GM12865 (cell line): ENCODE measurements around the gene MYMX.

Experiments
- DNase-seq: peaks from one replicate; pipeline ENCODE4 v3.0.0; 2010; ENCODE audit warnings: low read depth
- H3K4me3 ChIP-seq: 2 replicates; pipeline ENCODE4 v1.5.1; 2011; ENCODE audit warnings: mild to moderate bottlenecking, low read depth, low read length, control low read depth
- CTCF ChIP-seq: IDR thresholded peaks from 2 replicates; pipeline ENCODE4 v1.5.1; 2011; ENCODE audit warnings: low read length, control low read depth, low read depth, inconsistent platforms; ENCODE audit not compliant: insufficient read depth; ENCODE audit errors: missing control alignments

Gene MYMX

DNA sequence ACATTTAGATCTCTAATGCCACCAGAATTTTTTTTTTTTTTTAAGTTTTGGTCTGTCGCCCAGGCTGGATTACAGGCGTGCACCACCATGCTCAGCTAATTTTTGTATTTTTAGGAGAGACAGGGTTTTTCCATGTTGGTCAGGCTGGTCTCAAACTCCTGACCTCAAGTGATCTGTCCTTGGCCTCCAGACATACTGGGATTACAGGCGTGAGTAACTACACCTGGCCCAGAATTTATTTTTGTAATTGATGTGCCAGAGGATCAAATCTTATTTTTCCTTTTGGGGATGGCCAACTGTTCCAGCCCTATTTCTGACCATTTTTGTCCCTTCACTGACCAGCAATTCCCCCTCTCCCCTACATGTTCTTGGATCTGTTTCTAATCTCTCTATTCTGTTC, 18.0 kb upstream of the MYMX start:
- DNase-seq = no peak
- H3K4me3 ChIP-seq = no peak overlapping the region
- no peak for TF ChIP-seq CTCF

DNA sequence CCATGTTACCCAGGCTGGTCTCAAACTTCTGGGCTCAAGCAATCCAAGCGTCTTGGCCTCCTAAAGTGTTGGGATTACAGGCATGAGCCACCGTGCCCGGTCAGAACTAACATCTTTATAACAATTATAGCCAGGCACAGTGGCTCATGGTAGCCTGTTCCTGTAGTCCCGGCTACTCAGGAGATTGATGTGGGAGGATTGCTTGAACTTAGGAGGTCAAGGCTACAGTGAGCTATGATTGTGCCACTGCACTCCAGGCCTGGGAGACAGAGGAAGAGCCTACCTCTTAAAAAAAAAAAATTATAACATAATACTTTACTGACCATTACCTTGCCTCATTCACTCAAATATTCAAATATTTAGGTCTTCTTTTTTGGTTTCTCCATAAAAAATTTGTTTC, 16.8 kb upstream of the MYMX start:
- DNase-seq = no peak
- no peak overlapping the region for H3K4me3 ChIP-seq
- TF ChIP-seq CTCF = no peak

DNA sequence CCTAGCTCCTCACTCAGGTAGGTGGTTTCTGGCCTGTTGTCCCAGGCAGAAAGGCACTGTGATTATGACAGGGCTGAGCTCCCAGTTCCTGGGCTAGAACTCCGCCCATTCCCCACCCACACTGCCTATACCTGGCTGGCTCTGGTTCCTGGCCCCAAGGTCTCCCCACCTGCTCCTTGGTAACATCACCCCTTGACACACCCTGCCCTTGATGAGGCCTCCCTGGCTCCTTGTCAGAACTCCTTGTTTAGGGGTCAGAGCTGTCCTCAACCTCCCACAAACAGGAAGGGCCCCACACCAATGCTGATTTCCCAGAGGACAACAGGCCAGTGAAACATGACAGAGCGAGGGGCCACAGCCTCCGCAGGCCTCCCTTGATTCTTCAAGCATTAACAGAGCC, 15.5 kb upstream of the MYMX start:
- no peak overlapping the region for H3K4me3 ChIP-seq
- no peak for TF ChIP-seq CTCF

DNA sequence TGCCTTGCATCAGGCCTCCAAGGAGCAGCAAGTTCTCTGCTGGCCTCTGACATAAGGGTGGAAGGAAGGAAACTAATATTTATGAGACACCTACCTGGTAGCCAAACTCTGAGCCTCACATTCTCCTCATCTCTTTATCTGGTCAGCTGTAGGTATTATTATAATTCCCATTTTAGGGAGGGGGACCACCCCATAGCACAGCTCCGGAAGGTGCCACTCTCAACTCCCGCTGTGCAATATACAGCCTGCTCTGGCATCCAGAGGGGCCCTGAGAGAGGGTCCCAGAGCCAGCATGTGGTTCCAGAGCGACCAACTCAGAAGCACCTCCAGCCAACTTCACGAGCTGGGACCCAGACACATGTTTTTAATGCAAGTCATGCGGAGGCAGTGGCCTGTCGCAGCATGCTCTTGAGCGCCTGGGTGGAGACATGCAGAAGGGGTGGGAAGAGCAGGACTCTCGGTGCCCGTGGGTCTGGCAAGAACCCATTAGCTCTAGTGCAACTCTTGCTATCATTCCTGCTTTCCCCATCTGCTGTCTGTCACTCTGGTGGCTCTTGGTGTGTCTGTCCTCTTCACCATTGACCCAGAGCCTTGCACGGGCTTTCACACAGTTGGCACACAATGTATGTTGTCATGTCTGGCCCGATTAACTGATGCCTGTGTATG, 15.0 kb upstream of the MYMX start:
- no peak for DNase-seq
- TF ChIP-seq CTCF = no peak
- H3K4me3 ChIP-seq = no peak overlapping the region

More for the DNA sequence above, 15.5 kb upstream of the MYMX start:
- no peak for DNase-seq

- no peak overlapping the region for H3K4me3 ChIP-seq
- no peak for TF ChIP-seq CTCF
- DNase-seq = no peak
Measured at GRCh38 chr6:44202332-44202971, 14.3 kb upstream of the MYMX start.

DNA sequence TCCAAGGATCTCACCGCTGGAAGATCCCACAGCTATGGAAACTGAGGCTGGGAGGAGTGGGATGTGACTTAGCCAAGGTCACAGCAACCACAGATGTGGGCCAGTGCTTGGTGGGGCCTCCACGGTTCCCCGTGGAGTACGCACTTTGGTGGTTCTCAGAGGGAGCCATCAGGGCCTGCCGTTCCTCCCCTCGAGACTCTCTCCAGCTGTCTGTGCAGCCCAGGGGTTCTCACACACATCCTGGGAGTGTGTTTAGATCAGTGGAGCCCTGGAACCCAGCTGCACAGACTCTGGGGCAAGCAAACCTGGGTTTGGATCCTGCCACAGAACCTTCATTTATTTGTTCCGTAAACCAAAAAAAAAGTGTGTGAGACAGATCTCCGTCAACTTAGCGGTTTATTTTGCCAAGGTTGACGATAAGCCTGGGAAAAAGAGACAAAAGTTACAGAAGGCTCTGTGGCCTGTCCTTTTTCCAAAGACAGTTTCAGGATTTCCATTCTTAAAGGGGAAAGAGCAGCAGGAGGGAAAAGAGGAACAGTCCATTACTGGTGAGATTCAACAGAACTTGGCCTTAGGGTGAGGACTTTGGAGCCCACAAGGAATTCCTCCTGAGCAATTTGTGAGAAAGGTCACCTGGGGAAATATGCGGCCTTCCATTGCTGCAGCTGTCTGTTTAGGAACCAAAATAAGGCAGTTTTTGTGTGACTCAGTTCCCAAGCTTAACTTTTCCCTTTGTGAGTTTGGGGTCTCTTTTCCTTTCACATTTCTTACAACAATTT, 13.6 kb upstream of the MYMX start:
- no peak for DNase-seq
- H3K4me3 ChIP-seq = no peak overlapping the region
- no peak for TF ChIP-seq CTCF
